Ureter (tissue), 1 donor: ENCODE results near the gene CORT. TPM values are rescaled to one million over a fixed set of nuclear protein-coding genes. Genes with fewer than 3 reads are reported as not detected.

Source experiments
- DNase-seq: peaks from one replicate; pipeline ENCODE4 v3.0.0-alpha.2; 2020; ENCODE audit warnings: low spot score
- total RNA-seq: library from RNA; stranded (reverse); gene quantifications from one replicate; pipeline ENCODE4 v1.2.4, GENCODE V29; 2023
- donor health status: DM: yes; HTN: yes; CAD: no.

CORT gene
- total RNA-seq, 1 donor from 2014 or later = 0.47 TPM

DNA sequence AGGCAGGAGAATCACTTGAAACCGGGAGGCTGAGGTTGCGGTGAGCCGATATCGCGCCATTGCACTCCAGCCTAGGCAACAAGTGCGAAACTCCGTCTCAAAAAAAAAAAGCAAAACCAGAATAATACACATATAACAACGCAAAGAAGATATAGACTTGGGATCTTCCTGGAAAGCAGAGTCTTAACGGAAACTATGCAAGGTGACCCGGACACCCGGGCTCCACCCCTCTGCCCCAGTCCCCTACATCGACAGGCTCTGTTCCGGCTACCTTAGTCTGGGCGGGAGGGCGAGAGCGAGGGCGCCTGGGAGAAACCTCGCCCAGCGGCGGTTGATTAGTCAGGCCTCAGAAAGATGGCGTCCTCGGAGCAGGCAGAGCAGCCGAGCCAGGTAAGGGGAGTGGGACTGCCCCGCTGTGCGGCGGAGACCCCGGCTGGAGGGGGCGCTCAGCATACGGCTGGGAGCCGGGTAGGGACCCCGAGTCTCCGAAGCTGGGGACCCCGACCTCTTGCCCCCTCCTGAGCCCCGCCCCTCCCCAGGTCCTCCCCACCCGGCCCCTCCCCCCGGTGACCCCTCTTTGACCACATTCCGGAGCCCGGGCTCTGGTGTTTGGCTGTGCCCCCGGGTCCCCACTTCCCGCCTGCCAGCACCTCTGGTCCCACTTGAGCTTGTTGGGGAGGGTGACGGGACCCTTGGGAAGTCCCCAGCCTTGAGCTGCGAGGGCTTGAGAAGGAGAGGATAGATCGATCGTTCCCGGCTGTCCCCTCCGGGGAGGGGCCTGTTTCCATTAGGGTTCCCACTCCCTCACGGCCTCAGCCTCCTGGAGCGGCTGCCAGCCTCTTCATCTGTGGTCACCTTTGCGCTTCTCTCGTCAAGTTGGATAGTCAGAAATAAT, 25.0 kb downstream of the CORT start, which contains the start of gene PEX14:
TSS of gene PEX14 (plus strand) at position 338 of the 895 bp plus-strand sequence. CDS start at position 355, 17 bp downstream.
- peak; percentile 86 for DNase-seq

- no peak for DNase-seq
These were observed 25.7 kb downstream of the CORT start for GRCh38 chr1:10475510-10475909.

- no peak for DNase-seq
These were observed 29.5 kb downstream of the CORT start for GRCh38 chr1:10479296-10479695.

- no peak for DNase-seq
These were observed 30.8 kb downstream of the CORT start for GRCh38 chr1:10480614-10481013.

DNA sequence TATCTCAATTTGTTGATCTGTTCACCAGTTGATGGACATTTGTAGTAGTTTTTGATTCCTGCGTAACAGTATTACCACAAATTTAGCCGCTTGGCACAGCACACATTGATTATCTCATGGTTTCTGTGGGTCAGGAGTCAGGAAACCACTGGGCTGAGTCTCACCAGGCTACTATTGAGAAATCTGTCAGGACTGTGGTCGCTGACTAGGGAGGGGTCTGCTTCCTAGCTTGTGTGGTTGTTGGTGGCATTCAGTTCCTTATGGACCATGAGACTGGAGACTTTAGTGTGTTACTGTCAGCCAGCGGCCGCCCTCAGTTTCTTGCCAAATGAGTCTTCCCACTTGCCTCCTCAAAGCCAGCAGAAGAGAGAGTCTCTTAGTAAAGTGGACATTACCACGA, 34.7 kb downstream of the CORT start:
- DNase-seq = no peak

- DNase-seq = no peak
These were observed 39.6 kb downstream of the CORT start for GRCh38 chr1:10489291-10490055.

GRCh38 chr1:10490286-10490970, 40.6 kb downstream of the CORT start:
- DNase-seq = no peak

GRCh38 chr1:10494418-10494753, 44.6 kb downstream of the CORT start:
- DNase-seq = no peak

- DNase-seq = peak; percentile 86
These were observed 45.1 kb downstream of the CORT start for GRCh38 chr1:10494754-10495474.

GRCh38 chr1:10495475-10495817, 45.6 kb downstream of the CORT start:
- no peak for DNase-seq

GRCh38 chr1:10495952-10496351, 46.1 kb downstream of the CORT start:
- DNase-seq = peak; percentile 91

DNA sequence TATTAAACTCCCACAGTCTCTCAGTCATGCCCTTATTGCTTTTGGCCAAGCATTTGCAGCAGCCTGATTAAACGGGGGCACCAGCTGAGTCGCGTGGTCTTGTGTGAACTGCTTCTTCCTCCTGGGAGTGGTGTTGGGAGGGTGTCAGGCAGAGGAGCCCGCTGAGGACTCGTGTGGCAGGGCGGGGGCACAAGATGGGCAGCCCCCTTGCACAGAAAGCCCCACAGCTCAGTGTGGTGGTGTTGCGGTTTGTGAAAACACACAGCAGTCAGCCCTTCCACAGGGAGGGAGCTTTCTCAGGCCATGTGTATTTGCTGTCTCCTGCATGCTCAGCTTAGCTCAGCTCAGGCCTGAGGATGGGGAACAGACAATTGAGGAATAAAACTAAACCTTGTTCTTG, 47.3 kb downstream of the CORT start:
- DNase-seq = no peak

DNA sequence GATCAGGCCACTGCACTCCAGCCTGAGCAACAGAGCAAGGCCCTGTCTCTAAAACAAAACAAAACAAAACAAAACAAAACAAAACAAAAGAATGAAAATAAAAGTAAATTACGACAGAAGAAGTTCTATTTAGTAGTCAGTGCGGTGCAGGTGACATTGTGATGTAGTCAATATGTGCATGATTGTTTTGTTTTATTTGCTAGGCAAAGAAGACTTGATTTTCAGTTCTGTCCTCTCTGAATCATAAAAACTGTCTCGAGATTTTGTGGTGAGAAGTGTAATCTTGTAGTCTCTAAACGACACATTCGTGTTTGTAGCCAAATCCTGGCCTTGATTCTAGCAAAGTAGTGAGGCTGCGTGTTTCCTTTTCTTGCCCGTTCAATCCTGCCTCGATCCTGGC, 48.4 kb downstream of the CORT start:
- DNase-seq = no peak

Other genes with a start within 250 kb of the CORT start
- gene KIF1B, start 239.5 kb upstream of the CORT start, total RNA-seq = 37.2 TPM
- 85.1 TPM for gene PGD, start 51.0 kb upstream of the CORT start, total RNA-seq
- gene CENPS, start 19.6 kb upstream of the CORT start, total RNA-seq = 14.9 TPM
- 36.1 TPM for gene DFFA, start 22.5 kb downstream of the CORT start, total RNA-seq
- gene PEX14, start 24.9 kb downstream of the CORT start, total RNA-seq = 47.6 TPM